HCT116 (cell line): ENCODE measurements around the gene NDUFS2.

ENCODE experiments used
- EZH2 ChIP-seq: fragments of 200-600 bp; sonication (generic); IDR thresholded peaks from 2 replicates; pipeline ENCODE4 v1.6.1; 2017; ENCODE audit warnings: antibody characterized with exemption, mixed run types
- TF ChIP-seq, protein P1 (sequence below), 3 experiments: fragments of 200-600 bp in 1 of 3; sonication (generic) in 1 of 3; IDR thresholded peaks in 2 of 3; conservative IDR thresholded peaks in 1 of 3; 2 replicates each; pipeline ENCODE4 v1.5.1; 2012 to 2017; ENCODE audit warnings: low read depth in 2 of 3, low read length in 2 of 3, antibody characterized with exemption in 1 of 3, borderline replicate concordance in 1 of 3, control low read depth in 1 of 3, mild to moderate bottlenecking in 1 of 3, mixed read lengths in 1 of 3, mixed run types in 1 of 3, moderate library complexity in 1 of 3; ENCODE audit not compliant: insufficient read depth in 1 of 3
- TF ChIP-seq, protein P2 (sequence below): IDR thresholded peaks from 2 replicates; pipeline ENCODE4 v1.6.1; 2012

DNA sequence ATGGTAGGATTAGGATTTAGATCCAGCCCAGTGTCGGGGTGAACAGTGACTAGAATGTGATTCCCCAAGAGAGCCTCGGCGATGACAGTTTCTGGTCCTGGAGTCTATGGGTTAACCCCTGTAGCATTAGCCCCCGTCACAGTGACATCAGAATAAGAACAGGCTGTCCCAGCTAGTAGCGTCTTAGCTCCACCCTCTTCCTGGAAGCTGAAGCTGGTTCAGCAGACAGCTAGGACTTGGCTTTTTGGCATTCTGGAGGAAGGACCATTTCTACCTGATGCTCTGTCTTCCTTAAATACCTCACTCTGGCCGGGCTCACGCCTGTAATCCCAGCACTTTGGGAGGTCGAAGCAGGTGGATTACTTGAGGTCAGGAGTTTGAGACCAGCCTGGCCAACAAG is 5.0 kb downstream of the NDUFS2 start:
- TF ChIP-seq, protein P1, sequence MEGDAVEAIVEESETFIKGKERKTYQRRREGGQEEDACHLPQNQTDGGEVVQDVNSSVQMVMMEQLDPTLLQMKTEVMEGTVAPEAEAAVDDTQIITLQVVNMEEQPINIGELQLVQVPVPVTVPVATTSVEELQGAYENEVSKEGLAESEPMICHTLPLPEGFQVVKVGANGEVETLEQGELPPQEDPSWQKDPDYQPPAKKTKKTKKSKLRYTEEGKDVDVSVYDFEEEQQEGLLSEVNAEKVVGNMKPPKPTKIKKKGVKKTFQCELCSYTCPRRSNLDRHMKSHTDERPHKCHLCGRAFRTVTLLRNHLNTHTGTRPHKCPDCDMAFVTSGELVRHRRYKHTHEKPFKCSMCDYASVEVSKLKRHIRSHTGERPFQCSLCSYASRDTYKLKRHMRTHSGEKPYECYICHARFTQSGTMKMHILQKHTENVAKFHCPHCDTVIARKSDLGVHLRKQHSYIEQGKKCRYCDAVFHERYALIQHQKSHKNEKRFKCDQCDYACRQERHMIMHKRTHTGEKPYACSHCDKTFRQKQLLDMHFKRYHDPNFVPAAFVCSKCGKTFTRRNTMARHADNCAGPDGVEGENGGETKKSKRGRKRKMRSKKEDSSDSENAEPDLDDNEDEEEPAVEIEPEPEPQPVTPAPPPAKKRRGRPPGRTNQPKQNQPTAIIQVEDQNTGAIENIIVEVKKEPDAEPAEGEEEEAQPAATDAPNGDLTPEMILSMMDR (IDR thresholded peaks at IDR 0.05 in 2 of 3, conservative IDR thresholded peaks at IDR 0.05 in 1 of 3; ENCODE audit: borderline replicate concordance in 1 of 3, insufficient read depth in 1 of 3, low read depth in 2 of 3, low read length in 2 of 3) = no peak
- TF ChIP-seq EZH2 = no peak
- TF ChIP-seq, protein P2, sequence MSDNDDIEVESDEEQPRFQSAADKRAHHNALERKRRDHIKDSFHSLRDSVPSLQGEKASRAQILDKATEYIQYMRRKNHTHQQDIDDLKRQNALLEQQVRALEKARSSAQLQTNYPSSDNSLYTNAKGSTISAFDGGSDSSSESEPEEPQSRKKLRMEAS = no peak
